Stomach smooth muscle (tissue), 2 donors: ENCODE measurements around the gene NUS1.
"Not testable (repeated sequence)": the region's sequence is repeated elsewhere in the genome, so short reads cannot be mapped to it uniquely, and the experiment has no call there.

Experiments
- H3K27ac ChIP-seq: one replicate; pipeline ENCODE4 v1.7.0; 2013; ENCODE audit warnings: mild to moderate bottlenecking, low read length, inconsistent platforms
- H3K27me3 ChIP-seq, 2 donors: one replicate each; pipeline ENCODE4 v1.7.0; 2013; ENCODE audit warnings: low read length in 2 of 2; ENCODE audit not compliant: insufficient read depth in 2 of 2, control insufficient read depth in 1 of 2
- H3K36me3 ChIP-seq, 2 donors: one replicate each; pipeline ENCODE4 v1.7.0; 2013; ENCODE audit warnings: low read length in 2 of 2; ENCODE audit not compliant: control insufficient read depth in 2 of 2, insufficient read depth in 2 of 2
- H3K4me1 ChIP-seq: one replicate; pipeline ENCODE4 v1.7.0; 2013; ENCODE audit warnings: low read length; ENCODE audit not compliant: control insufficient read depth, insufficient read depth
- H3K4me3 ChIP-seq, 2 donors: one replicate each; pipeline ENCODE4 v1.7.0; 2013; ENCODE audit warnings: low read length in 2 of 2
- H3K9ac ChIP-seq, 2 donors: one replicate each; pipeline ENCODE4 v1.7.0; 2013; ENCODE audit warnings: low read length in 2 of 2, mild to moderate bottlenecking in 1 of 2
- H3K9me3 ChIP-seq, 2 donors: one replicate each; pipeline ENCODE4 v1.7.0; 2013; ENCODE audit warnings: low read length in 2 of 2; ENCODE audit not compliant: control insufficient read depth in 2 of 2
- donor health status: healthy.
- donor health status: Pancreatic carcinoma.

The NUS1 gene

GRCh38 chr6:117711369-117711768, 36.1 kb downstream of the NUS1 start:
- no peak overlapping the region for H3K9ac ChIP-seq
- H3K36me3 ChIP-seq: peaks cover 2 to 5% of the 10 kb centered on the region in 2 donors
- H3K4me3 ChIP-seq: no peak overlapping the region
- H3K27me3 ChIP-seq: no peaks in the 10 kb centered on the region
- no peak overlapping the region for H3K27ac ChIP-seq
- no peaks in the 10 kb centered on the region for H3K9me3 ChIP-seq
- no peaks in the 10 kb centered on the region for H3K4me1 ChIP-seq

GRCh38 chr6:117718895-117719294, 43.6 kb downstream of the NUS1 start:
- no peak overlapping the region for H3K4me3 ChIP-seq
- H3K9ac ChIP-seq: no peak overlapping the region
- H3K4me1 ChIP-seq: no peaks in the 10 kb centered on the region
- H3K9me3 ChIP-seq: no peaks in the 10 kb centered on the region
- no peaks in the 10 kb centered on the region for H3K27me3 ChIP-seq
- H3K27ac ChIP-seq: no peak overlapping the region
- H3K36me3 ChIP-seq: no peaks in the 10 kb centered on the region

DNA sequence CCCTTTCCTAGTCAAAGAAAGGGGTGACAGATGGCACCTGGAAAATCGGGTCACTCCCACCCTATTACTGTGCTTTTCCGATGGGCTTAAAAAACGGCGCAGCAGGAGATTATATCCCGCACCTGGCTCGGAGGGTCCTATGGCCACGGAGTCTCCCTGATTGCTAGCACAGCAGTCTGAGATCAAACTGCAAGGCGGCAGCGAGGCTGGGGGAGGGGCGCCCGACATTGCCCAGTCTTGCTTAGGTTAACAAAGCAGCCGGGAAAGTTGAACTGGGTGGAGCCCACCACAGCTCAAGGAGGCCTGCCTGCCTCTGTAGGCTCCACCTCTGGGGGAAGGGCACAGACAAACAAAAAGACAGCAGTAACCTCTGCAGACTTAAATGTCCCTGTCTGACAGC, 46.3 kb downstream of the NUS1 start:
- not testable (repeated sequence) for H3K36me3 ChIP-seq

GRCh38 chr6:117728626-117729025, 53.4 kb downstream of the NUS1 start:
- Histone ChIP-seq H3K4me1 (no peaks in the 10 kb centered on the region), H3K9me3 (no peaks in the 10 kb centered on the region), H3K27me3 (no peaks in the 10 kb centered on the region), H3K4me3 (no peak overlapping the region), H3K36me3 (no peaks in the 10 kb centered on the region), H3K27ac (no peak overlapping the region), H3K9ac (no peak overlapping the region)

More for the DNA sequence above, 46.3 kb downstream of the NUS1 start:
- not testable (repeated sequence) for H3K27me3 ChIP-seq, H3K4me3 ChIP-seq, H3K4me1 ChIP-seq, H3K9ac ChIP-seq, H3K27ac ChIP-seq, H3K9me3 ChIP-seq

- Histone ChIP-seq H3K4me1 (no peaks in the 10 kb centered on the region), H3K36me3 (no peaks in the 10 kb centered on the region)
Observed at GRCh38 chr6:117729613-117730012, 54.3 kb downstream of the NUS1 start.

GRCh38 chr6:117733341-117733740, 58.1 kb downstream of the NUS1 start:
- no peak overlapping the region for H3K9ac ChIP-seq
- H3K4me1 ChIP-seq: no peaks in the 10 kb centered on the region
- H3K27ac ChIP-seq: no peak overlapping the region
- peaks cover 0 to 3% of the 10 kb centered on the region in 2 donors for H3K9me3 ChIP-seq
- no peaks in the 10 kb centered on the region for H3K27me3 ChIP-seq
- no peak overlapping the region for H3K4me3 ChIP-seq
- H3K36me3 ChIP-seq: no peaks in the 10 kb centered on the region

More at GRCh38 chr6:117729613-117730012, 54.3 kb downstream of the NUS1 start:
- Histone ChIP-seq H3K9ac (no peak overlapping the region), H3K27ac (no peak overlapping the region), H3K9me3 (no peaks in the 10 kb centered on the region), H3K27me3 (no peaks in the 10 kb centered on the region), H3K4me3 (no peak overlapping the region)

GRCh38 chr6:117739869-117740268, 64.6 kb downstream of the NUS1 start:
- Histone ChIP-seq H3K9me3 (peaks cover 3 to 4% of the 10 kb centered on the region in 2 donors), H3K27me3 (no peaks in the 10 kb centered on the region), H3K9ac (no peak overlapping the region)

GRCh38 chr6:117740605-117741004, 65.3 kb downstream of the NUS1 start:
- Histone ChIP-seq H3K9ac (no peak overlapping the region), H3K4me1 (no peaks in the 10 kb centered on the region), H3K36me3 (no peaks in the 10 kb centered on the region), H3K9me3 (peaks cover 3 to 4% of the 10 kb centered on the region in 2 donors), H3K4me3 (no peak overlapping the region), H3K27me3 (no peaks in the 10 kb centered on the region), H3K27ac (no peak overlapping the region)

More at GRCh38 chr6:117739869-117740268, 64.6 kb downstream of the NUS1 start:
- Histone ChIP-seq H3K4me1 (no peaks in the 10 kb centered on the region), H3K27ac (no peak overlapping the region), H3K36me3 (no peaks in the 10 kb centered on the region), H3K4me3 (no peak overlapping the region)

DNA sequence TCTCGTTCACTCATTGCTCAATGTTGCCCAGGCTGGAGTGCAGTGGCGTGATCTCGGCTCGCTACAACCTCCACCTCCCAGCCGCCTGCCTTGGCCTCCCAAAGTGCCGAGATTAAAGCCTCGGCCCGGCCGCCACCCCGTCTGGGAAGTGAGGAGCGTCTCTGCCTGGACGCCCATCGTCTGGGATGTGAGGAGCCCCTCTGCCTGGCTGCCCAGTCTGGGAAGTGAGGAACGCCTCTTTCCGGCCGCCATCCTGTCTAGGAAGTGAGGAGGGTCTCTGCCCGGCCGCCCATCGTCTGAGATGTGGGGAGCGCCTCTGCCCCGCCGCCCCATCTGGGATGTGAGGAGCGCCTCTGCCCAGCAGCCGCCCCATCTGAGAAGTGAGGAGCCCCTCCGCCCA, 75.4 kb downstream of the NUS1 start:
- H3K27me3 ChIP-seq, H3K9me3 ChIP-seq, H3K9ac ChIP-seq, H3K4me3 ChIP-seq, H3K27ac ChIP-seq, H3K36me3 ChIP-seq, H3K4me1 ChIP-seq: not testable (repeated sequence)
